GM10847 (cell line): ENCODE results near the gene CCSER1.

Experiments
- POLR2A ChIP-seq: IDR thresholded peaks from 2 replicates; pipeline ENCODE4 v1.6.1; 2011; ENCODE audit not compliant: insufficient read length; ENCODE audit errors: extremely low read depth

Gene CCSER1

DNA sequence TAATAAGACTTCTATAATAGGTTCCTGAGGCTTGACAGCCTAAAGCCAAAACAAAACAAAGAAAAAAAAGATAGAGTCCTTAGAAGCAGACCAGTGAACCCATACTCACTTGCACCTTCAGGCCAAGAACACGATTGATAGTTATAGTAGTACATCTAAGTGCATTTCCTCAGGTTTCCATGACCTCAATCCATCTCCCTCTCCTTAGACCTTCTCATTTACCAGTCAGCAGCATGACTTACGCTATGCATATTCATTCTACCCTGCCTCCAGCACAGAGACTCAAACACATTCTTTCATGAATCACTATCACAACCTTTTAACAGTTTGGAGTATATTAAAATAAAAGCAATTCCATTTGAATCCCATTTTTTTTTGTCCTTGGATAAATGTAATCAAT, 855.6 kb downstream of the CCSER1 start:
- TF ChIP-seq POLR2A, result no peak

DNA sequence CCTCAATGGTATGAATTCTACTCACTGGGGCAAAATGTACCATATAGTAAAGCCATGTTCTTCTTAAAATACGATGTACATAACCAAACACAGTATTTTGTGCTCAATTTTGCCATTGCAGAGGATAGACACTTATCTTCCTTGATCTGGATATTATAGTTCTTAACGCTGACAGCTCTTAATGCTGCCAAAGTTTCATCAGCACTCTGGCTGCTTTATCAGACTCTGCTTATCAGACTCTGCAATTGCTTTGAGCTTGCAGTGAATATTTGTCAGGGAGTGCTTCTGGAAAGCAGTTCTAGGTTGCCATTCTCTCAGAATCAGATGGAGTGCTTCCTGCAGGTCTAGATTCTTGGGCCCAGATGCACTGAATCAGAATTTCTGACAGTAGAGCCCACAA, 863.1 kb downstream of the CCSER1 start:
- TF ChIP-seq POLR2A, result no peak

DNA sequence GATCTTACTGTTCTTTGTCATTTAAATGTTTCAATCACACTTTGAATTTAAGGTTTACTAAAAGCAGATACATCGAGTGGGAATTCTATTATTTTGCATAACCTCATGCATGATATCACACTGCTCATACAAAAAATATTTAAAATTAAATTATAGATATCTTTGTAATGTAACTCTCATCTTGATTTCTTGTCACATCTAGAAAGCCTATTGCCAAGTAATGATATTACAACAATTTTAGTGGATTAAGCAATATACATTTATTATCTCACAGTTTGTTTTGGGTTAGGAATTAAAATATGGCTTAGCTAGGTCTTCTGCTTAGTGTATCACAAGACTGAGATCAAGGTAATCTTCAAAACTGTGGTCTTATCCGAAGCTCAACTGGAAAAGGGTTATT, 865.0 kb downstream of the CCSER1 start:
- no peak for TF ChIP-seq POLR2A

DNA sequence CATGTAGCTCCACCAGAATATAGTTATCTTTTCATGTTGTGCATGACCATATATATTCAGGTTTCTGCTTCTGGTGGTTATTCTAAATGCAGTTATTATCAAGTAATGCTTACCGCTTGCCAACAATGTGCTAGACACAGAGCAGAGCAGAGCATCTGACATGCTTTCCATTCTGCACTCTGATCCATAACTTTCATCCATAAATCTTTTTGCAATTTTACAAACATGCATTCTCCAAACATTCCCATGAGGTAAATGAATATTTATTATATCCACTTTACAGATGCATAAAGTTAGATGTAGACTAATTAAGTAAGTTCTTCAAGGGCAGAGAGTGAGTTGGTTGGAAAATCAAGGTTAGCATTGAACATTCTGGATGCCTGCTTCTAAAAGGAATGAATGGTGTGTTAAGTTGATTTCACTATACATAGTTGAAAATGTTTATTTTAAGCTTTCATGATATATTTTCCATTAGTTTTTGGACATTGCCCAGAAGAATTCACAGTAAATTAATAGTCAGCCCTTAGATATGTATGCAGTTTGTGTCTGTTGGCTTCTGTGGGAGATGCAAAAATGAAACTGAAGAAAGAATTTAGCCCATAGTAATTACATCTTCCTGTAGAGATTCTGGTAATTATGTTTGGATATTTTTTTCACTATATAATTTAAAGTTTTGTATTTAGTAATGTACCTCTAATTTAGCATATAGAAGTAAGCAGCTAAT, 867.8 kb downstream of the CCSER1 start:
- TF ChIP-seq POLR2A, result no peak

DNA sequence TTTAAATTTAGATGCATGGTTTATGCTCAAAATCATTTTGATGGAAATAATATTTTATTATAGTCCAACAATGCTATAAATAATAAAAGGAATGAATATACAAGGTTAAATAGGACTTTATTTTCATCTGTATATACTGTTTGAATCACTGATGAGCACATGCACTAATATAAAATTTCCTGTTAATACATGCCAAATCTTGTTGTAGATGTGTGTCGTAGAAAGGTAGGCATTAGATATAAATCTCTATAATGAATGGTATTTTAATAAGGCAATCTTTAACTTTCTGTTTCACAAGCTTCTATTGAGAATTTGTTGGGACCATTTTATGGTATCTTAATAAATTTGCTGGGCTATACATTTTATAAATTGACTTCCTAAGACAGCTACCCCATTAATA, 868.8 kb downstream of the CCSER1 start:
- no peak for TF ChIP-seq POLR2A

DNA sequence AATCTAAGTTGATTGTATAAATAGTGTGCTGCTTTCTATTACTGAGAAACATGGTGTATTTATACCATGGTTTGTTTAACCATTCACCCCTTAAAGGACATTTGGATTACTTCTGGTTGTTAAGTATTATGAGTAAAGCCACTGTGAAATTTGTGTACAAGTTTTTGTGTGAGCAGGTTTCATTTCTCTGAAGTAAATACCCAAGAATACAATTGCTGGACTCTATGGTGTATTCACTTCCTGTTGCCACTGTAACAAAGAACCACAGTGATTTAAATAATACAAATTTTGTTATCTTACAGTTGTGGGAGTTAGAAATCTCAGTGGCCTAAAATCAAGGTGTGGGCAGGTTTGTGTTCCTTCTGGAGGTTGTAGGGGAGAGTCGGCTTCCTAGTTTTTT, 869.6 kb downstream of the CCSER1 start:
- no peak for TF ChIP-seq POLR2A

DNA sequence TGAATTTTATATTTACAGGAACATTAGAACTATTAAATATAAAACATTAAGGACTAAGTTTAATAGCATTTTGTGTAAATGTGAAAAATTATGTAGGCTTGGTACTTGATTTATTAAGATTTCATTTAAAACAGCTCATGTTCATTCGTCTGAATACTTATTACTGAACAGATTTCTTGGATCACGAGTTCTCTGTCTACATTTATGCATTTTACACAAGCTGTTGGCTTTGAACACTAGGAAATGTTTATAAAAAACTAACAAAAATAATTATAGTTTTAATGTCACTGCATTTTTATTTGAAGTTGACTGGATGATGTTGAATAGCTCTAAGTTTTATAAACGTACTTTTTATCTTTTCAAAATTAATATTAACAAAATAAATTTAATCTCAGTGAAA, 888.7 kb downstream of the CCSER1 start:
- no peak for TF ChIP-seq POLR2A

DNA sequence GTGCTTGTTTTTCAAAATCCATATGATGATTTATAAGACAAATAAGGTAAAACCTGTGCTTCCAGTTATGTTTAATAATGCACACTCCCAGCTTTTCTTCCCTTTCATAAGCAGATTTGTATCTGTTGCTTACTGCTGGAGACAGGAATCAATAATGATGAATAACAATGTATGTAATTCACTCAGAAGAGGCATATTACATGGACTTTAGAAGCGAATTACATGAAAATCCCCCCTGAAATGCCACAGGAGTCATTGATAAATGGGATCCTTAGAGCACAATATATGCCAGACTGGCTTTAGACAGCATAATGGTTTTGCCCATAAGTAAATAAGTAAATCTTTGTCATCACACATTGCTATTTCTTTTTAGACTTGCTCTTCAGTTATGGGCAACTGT, 892.3 kb downstream of the CCSER1 start:
- no peak for TF ChIP-seq POLR2A

DNA sequence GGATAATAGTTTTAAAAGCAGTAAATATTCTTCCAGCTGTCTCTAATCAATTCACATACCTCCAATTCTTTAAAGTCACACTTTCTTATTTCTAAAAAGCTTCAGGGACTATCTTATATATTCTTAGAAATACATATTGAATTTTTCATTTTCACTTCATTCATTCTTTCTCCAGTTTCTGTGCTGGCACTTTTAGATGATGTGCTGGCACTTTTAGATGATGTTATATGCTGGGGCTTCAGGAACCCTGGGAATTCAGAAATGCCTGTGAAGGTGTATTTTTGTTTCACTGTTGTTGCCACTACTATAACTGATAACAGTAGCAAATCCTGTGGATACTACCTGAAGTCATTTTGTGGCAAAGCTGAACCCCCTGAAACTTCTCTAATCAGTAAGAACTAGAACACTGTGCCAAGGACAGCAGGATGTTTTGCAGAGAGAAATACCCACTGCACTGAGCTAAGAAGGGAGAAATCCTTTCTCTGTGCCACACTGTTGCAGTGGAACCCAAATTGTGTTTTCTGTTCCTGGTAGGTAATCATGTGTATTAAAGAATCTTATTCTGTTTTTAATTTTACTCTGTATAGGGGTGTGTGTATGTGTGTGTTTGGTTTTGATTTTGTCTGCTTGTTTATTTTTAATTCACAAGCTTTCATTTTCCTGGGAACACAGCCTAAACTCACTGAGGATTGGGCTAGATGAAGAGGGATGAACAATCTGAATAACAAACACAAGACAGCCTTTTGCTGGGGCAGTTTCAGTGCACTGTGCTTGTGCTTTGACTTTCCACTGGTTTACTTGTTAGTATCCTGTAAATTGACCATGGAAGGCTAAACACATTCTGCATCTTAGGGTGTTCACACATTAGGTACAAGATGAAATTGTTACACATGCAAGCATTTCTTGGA, 898.3 kb downstream of the CCSER1 start:
- TF ChIP-seq POLR2A, result no peak

DNA sequence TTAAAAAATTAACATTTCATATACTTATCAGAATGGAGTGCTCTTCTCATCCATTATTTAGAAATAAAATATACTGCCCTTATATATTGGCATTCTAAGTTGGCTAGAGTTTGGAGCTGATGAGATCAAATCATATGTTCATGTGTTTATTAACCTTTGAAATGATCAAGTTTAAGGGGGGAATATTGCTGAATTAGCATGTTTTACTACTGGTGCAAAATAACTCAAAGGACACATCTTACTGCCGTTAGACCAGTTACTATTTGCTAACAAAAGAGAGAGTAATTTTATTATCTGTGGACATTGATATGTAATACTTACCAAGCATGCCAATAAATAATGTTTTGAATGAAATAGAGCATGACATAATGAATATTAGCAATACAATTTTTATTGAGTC, 901.0 kb downstream of the CCSER1 start:
- TF ChIP-seq POLR2A, result no peak

DNA sequence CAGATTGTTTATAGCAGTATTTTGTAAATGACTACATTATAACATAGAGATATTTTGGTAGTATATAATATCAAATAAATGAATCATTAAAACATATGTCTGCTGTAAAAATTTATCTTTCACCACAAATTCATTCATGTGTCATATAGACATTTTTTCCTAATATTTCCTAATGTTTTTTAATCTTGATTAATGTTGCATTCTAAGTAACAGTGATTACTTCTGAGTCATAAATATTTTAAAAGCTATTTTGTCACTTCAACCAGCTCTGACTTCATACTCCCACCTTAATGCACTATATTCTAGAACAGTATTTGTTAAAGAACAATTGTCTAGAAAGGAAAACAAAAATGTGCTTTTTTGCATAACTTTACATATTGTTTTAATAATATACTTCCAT, 904.6 kb downstream of the CCSER1 start:
- no peak for TF ChIP-seq POLR2A

DNA sequence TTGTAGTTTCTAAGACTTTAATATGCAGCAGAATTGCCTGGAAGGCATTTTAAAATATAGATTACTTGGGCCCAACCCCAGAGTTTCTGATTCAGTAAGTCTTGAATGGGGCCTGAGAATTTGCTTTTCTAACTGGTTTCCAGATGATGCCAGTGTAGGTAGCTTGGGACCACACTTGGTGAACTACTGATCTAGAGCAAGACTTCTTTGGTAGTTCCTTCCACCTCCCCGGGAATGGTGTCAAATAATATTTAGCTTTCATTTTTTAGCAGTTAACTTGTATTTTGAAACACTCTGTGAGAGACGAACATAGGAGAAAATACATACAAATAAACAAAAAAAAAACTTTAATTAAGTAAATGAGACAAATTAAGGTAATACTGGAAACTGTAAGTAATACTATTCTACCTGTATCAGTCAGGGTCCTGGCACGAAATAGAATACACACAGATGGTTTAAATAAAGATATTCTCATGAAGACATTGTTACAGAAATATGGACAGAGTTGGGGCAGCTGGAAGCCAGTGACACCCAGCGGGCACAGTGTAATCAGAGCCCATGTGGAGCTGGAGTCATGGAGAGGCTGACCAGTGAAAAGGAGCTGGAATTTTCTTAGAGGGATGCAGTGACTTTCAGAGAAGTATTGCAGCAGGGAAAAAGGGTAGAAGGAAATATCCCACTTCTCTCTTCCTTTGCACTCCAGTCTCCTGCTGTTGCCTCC, 905.7 kb downstream of the CCSER1 start:
- no peak for TF ChIP-seq POLR2A

DNA sequence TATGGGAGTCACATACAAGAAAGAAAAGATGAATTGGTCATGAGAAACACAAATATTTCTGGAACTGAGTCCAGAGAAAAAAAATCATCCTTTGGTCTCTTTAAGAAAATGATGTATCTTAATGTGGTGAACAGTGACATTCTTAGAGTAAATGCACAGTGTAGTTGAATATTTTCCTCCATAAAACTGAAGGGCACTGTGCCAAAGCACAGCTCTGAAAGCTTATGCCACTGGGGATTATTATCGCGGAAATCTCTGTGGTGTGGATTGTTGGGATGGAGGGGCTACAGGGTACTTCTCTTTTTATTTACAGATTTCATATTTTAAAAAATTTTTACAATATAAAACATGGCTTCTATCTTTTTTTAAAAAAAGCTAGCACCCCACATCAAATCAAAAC, 908.1 kb downstream of the CCSER1 start:
- TF ChIP-seq POLR2A, result no peak

DNA sequence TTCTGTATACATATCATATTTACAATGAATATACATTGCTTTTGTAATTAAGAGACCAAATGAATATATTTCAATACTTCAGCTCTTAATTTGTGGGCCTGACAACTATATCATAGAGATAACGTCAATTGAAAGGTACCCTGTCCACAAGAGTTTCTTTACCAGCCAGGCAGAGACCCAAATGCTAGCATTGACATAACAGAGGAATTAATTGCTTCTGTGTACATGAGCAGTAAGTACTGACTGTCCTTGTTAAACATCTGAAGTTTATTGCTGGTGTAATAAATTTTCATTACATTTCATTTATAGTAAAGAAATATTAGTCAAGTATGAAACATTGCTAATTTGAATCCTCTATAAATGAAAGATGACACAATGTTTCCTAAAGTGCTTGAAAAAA, 910.8 kb downstream of the CCSER1 start:
- no peak for TF ChIP-seq POLR2A

DNA sequence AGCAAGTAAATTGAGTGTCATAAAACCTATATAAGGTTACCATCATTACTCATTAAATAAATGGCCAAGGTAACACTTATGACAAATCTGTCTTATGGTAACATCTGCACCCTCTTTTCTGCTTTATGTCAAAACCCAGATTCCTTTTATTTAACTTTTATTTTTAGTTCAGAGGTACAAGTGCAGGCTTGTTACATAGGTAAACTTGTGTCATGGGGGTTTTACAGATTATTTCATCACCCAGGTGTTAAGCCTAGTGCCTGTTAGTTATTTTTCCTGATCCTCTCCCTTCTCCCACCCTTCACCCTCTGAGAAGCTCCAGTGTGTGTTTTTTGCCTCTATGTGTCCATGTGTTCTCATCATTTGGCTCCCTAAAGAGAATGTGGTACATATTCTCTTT, 930.7 kb downstream of the CCSER1 start:
- no peak for TF ChIP-seq POLR2A

DNA sequence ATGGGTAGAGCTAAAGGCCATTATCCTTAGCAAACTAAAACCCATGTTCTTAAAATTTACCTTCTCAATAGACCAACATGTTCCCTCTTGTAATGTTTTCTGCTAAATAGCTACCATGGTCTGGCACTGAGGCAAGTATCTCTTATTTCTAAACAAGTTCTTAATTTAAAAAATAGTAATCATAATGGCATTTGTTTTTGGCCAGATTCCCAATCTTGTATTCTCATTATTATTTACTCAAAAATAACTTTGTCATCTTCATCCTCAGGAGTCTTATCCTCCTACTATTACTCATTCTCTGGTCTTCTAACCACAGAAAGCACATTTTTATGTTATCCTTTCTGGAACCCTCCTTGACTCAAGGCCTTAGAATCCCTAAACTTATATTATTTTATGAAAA, 931.2 kb downstream of the CCSER1 start:
- no peak for TF ChIP-seq POLR2A

DNA sequence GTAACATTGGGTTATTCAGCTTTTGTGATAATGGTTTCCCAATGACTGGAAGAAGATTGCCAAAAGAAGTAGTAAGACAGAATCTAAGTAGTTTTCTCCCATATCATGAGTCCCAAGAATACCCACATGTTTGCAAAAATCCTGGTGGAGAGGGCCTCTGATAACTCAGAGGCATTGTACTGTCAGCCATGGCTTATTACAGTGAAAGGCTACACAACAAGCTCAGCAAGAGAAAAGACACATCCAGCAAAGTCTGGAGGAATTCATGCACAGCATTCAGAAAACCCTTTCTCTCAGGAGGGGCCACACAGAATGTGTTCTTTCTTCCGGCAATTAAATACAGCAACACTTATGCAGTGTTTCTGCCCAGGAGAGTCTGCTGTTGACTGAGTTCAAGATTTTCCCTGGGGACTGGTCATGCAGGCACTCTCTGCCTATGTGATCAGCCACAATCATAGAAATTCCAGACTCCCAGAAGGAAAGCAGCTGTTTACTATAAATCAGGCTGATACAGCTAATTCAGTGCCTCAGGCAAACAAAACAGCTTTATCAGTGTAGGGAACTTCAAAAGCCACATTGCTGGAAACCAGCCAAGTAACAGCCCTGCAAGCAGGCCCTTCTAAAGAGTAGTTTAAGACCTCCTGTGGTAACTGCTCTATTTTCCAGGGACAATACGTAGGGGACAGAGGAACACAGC, 937.1 kb downstream of the CCSER1 start:
- TF ChIP-seq POLR2A, result no peak
